ENCODE measurements around the gene CNTNAP1. TPM values are rescaled to one million over a fixed set of nuclear protein-coding genes. Genes with fewer than 3 reads are reported as not detected.
A peak's percentile ranks its signal among the peaks of the same experiment; 100 is the strongest.

CNTNAP1 gene
- total RNA-seq, 1 donor: 19.2 TPM

GRCh38 chr17:42669705-42669976 is 12.7 kb upstream of the CNTNAP1 start:
- H3K79me2 ChIP-seq (ENCODE audit: insufficient read depth, low read length): peaks cover 12% of the 10 kb centered on the region
- TF ChIP-seq CTCF (IDR thresholded peaks at IDR 0.05; ENCODE audit: extremely low read depth, low read depth, low read length): no peak
- H3K4me3 ChIP-seq (ENCODE audit: insufficient read depth, low read length): no peak overlapping the region
- no peaks in the 10 kb centered on the region for H3K27me3 ChIP-seq (ENCODE audit: insufficient read depth, low read length)
- no peaks in the 10 kb centered on the region for H3K9me3 ChIP-seq (ENCODE audit: low read depth, low read length)
- H2AFZ ChIP-seq (ENCODE audit: low read length): no peak overlapping the region
- peak; percentile 78 for DNase-seq (ENCODE audit: insufficient read length, low spot score, missing footprints)
- H3K27ac ChIP-seq (ENCODE audit: low read depth, low read length): no peak overlapping the region
- peaks cover 66% of the 10 kb centered on the region for H3K36me3 ChIP-seq (ENCODE audit: insufficient read depth, low read length)
- H3K4me1 ChIP-seq (ENCODE audit: insufficient read depth, low read length): peaks cover 23% of the 10 kb centered on the region
- no peak overlapping the region for H3K4me2 ChIP-seq (ENCODE audit: insufficient read depth, low read length)
- H4K20me1 ChIP-seq (ENCODE audit: insufficient read depth, low read length): peaks cover 30% of the 10 kb centered on the region

- peak; percentile 63 for DNase-seq (ENCODE audit: insufficient read length, low spot score, missing footprints)
- peaks cover 66% of the 10 kb centered on the region for H3K36me3 ChIP-seq (ENCODE audit: insufficient read depth, low read length)
- no peak overlapping the region for H3K27ac ChIP-seq (ENCODE audit: low read depth, low read length)
- peaks cover 18% of the 10 kb centered on the region for H3K79me2 ChIP-seq (ENCODE audit: insufficient read depth, low read length)
- no peak overlapping the region for H2AFZ ChIP-seq (ENCODE audit: low read length)
- no peak overlapping the region for H3K4me3 ChIP-seq (ENCODE audit: insufficient read depth, low read length)
- no peak overlapping the region for H3K4me2 ChIP-seq (ENCODE audit: insufficient read depth, low read length)
- H3K27me3 ChIP-seq (ENCODE audit: insufficient read depth, low read length): no peaks in the 10 kb centered on the region
- H4K20me1 ChIP-seq (ENCODE audit: insufficient read depth, low read length): peaks cover 32% of the 10 kb centered on the region
- no peak for TF ChIP-seq CTCF (IDR thresholded peaks at IDR 0.05; ENCODE audit: extremely low read depth, low read depth, low read length)
- peaks cover 28% of the 10 kb centered on the region for H3K4me1 ChIP-seq (ENCODE audit: insufficient read depth, low read length)
- H3K9me3 ChIP-seq (ENCODE audit: low read depth, low read length): no peaks in the 10 kb centered on the region
Measured at GRCh38 chr17:42669977-42670788, 12.1 kb upstream of the CNTNAP1 start.

GRCh38 chr17:42670789-42671657 is 11.3 kb upstream of the CNTNAP1 start:
- H3K4me1 ChIP-seq (ENCODE audit: insufficient read depth, low read length): peaks cover 28% of the 10 kb centered on the region
- no peak overlapping the region for H3K27ac ChIP-seq (ENCODE audit: low read depth, low read length)
- H3K27me3 ChIP-seq (ENCODE audit: insufficient read depth, low read length): no peaks in the 10 kb centered on the region
- DNase-seq (ENCODE audit: insufficient read length, low spot score, missing footprints): peak; percentile 91
- peaks cover 38% of the 10 kb centered on the region for H4K20me1 ChIP-seq (ENCODE audit: insufficient read depth, low read length)
- H3K36me3 ChIP-seq (ENCODE audit: insufficient read depth, low read length): peaks cover 58% of the 10 kb centered on the region
- peaks cover 26% of the 10 kb centered on the region for H3K79me2 ChIP-seq (ENCODE audit: insufficient read depth, low read length)
- no peak overlapping the region for H2AFZ ChIP-seq (ENCODE audit: low read length)
- H3K4me3 ChIP-seq (ENCODE audit: insufficient read depth, low read length): no peak overlapping the region
- H3K4me2 ChIP-seq (ENCODE audit: insufficient read depth, low read length): no peak overlapping the region
- no peak for TF ChIP-seq CTCF (IDR thresholded peaks at IDR 0.05; ENCODE audit: extremely low read depth, low read depth, low read length)
- no peaks in the 10 kb centered on the region for H3K9me3 ChIP-seq (ENCODE audit: low read depth, low read length)

GRCh38 chr17:42672038-42672437 is 10.3 kb upstream of the CNTNAP1 start:
- H4K20me1 ChIP-seq (ENCODE audit: insufficient read depth, low read length): peaks cover 43% of the 10 kb centered on the region
- peaks cover 34% of the 10 kb centered on the region for H3K79me2 ChIP-seq (ENCODE audit: insufficient read depth, low read length)
- H3K9me3 ChIP-seq (ENCODE audit: low read depth, low read length): no peaks in the 10 kb centered on the region
- no peaks in the 10 kb centered on the region for H3K27me3 ChIP-seq (ENCODE audit: insufficient read depth, low read length)
- DNase-seq (ENCODE audit: insufficient read length, low spot score, missing footprints): peak; percentile 83
- H3K4me3 ChIP-seq (ENCODE audit: insufficient read depth, low read length): no peak overlapping the region
- peaks cover 49% of the 10 kb centered on the region for H3K36me3 ChIP-seq (ENCODE audit: insufficient read depth, low read length)
- no peak overlapping the region for H3K27ac ChIP-seq (ENCODE audit: low read depth, low read length)
- peaks cover 25% of the 10 kb centered on the region for H3K4me1 ChIP-seq (ENCODE audit: insufficient read depth, low read length)
- TF ChIP-seq CTCF (IDR thresholded peaks at IDR 0.05; ENCODE audit: extremely low read depth, low read depth, low read length): no peak
- no peak overlapping the region for H3K4me2 ChIP-seq (ENCODE audit: insufficient read depth, low read length)
- no peak overlapping the region for H2AFZ ChIP-seq (ENCODE audit: low read length)

All from osteoblast (primary cell).